Suprapubic skin (tissue), 4 donors: Measurements from ENCODE around the gene RASAL3.

Experiments
- CTCF ChIP-seq, 2 donors: fragments of 200-600 bp in 1 of 2; fragments of 450-650 bp in 1 of 2; sonication (generic) in 1 of 2; IDR thresholded peaks; one replicate each; pipeline ENCODE4 v1.5.1; 2016 to 2019; ENCODE audit warnings: antibody characterized with exemption in 2 of 2, mild to moderate bottlenecking in 1 of 2, moderate library complexity in 1 of 2
- EP300 ChIP-seq: sonication (generic); formaldehyde crosslinking; IDR thresholded peaks from one replicate; pipeline ENCODE4 v1.6.1; 2017; ENCODE audit warnings: antibody characterized with exemption
- POLR2A ChIP-seq, 2 donors: fragments of 450-650 bp; IDR thresholded peaks; one replicate each; pipeline ENCODE4 v1.6.1; 2017; ENCODE audit warnings: antibody characterized with exemption in 2 of 2, mild to moderate bottlenecking in 2 of 2, moderate library complexity in 2 of 2
- POLR2AphosphoS5 ChIP-seq, 3 donors: sonication (generic); formaldehyde crosslinking; IDR thresholded peaks; one replicate each; pipeline ENCODE4 v1.6.1; 2017; ENCODE audit warnings: antibody characterized with exemption in 3 of 3

GRCh38 chr19:15463861-15464371 lies 428 bp downstream of the RASAL3 start:
- TF ChIP-seq CTCF (IDR thresholded peaks at IDR 0.05): no peak
- TF ChIP-seq POLR2A (IDR thresholded peaks at IDR 0.05): no peak
- TF ChIP-seq POLR2AphosphoS5 (IDR thresholded peaks at IDR 0.05): no peak
- TF ChIP-seq EP300: no peak
